GM12878 (cell line): Measurements from ENCODE around the gene TBATA. TPM values are rescaled to one million over a fixed set of nuclear protein-coding genes. Genes with fewer than 3 reads are reported as not detected.

Source experiments
- ATF3 ChIP-seq: IDR thresholded peaks from 2 replicates; pipeline ENCODE4 v1.6.1; 2011; ENCODE audit warnings: low read depth, mild to moderate bottlenecking, low read length, moderate library complexity, borderline replicate concordance; ENCODE audit errors: extremely low read depth
- CBX5 ChIP-seq: sonication (generic); IDR thresholded peaks from 2 replicates; pipeline ENCODE4 v1.6.1; 2016; ENCODE audit warnings: low read depth, moderate library complexity, mild to moderate bottlenecking, inconsistent platforms
- CHD4 ChIP-seq: fragments of 200-600 bp; sonication (generic); IDR thresholded peaks from 2 replicates; pipeline ENCODE4 v1.6.1; 2016; ENCODE audit warnings: mild to moderate bottlenecking
- DPF2 ChIP-seq: fragments of 450-650 bp; IDR thresholded peaks from 2 replicates; pipeline ENCODE4 v1.6.1; 2017; ENCODE audit warnings: mild to moderate bottlenecking
- EZH2 ChIP-seq: IDR thresholded peaks from 2 replicates; pipeline ENCODE4 v1.6.1; 2012; ENCODE audit warnings: low read depth, mild to moderate bottlenecking, control low read depth, inconsistent platforms, low read length, borderline replicate concordance; ENCODE audit not compliant: control insufficient read depth
- FOS ChIP-seq: IDR thresholded peaks from 3 replicates; pipeline ENCODE4 v1.6.1; 2011; ENCODE audit warnings: borderline replicate concordance; ENCODE audit not compliant: insufficient read length; ENCODE audit errors: extremely low read depth
- GATAD2B ChIP-seq: fragments of 450-650 bp; conservative IDR thresholded peaks from 2 replicates; pipeline ENCODE4 v1.6.1; 2017; ENCODE audit warnings: low read depth, mild to moderate bottlenecking, moderate library complexity
- MTA2 ChIP-seq: fragments of 450-650 bp; IDR thresholded peaks from 2 replicates; pipeline ENCODE4 v1.6.1; 2016; ENCODE audit warnings: low read depth, mild to moderate bottlenecking, moderate library complexity
- NKRF ChIP-seq: fragments of 450-650 bp; conservative IDR thresholded peaks from 2 replicates; pipeline ENCODE4 v1.6.1; 2017; ENCODE audit warnings: mild to moderate bottlenecking, moderate library complexity
- REST ChIP-seq: IDR thresholded peaks from 2 replicates; pipeline ENCODE4 v1.6.1; 2012; ENCODE audit warnings: mild to moderate bottlenecking, low read depth, low read length
- RUNX3 ChIP-seq: IDR thresholded peaks from 2 replicates; pipeline ENCODE4 v1.6.1; 2012; ENCODE audit warnings: low read length, inconsistent platforms
- SMAD5 ChIP-seq: IDR thresholded peaks from 2 replicates; pipeline ENCODE4 v1.6.1; 2016; ENCODE audit warnings: antibody characterized with exemption, low read depth
- SREBF2 ChIP-seq: IDR thresholded peaks from 2 replicates; pipeline ENCODE4 v1.6.1; 2012; ENCODE audit warnings: mild to moderate bottlenecking, low read length
- ZBED1 ChIP-seq: IDR thresholded peaks from 2 replicates; pipeline ENCODE4 v1.6.1; 2016; ENCODE audit warnings: borderline replicate concordance
- ZNF384 ChIP-seq: IDR thresholded peaks from 2 replicates; pipeline ENCODE4 v1.6.1; 2012; ENCODE audit warnings: low read depth, mild to moderate bottlenecking, low read length, improper control_type of control experiment, borderline replicate concordance
- polyA plus RNA-seq, 11 experiments: library from polyadenylated mRNA; depleted of rRNA in 4 of 11; unstranded in 6 of 11; stranded (reverse) in 5 of 11; fragments of >200 nt; fragmentation: Nextera tagmentation in 4 of 11; fragmentation: Illumina TruSeq in 1 of 11; extraction: Ambion mirVana in 4 of 11; extraction: Trizol in 1 of 11; gene quantifications; 1 replicate in 1 of 11; 2 replicates in 10 of 11; pipeline versions ENCODE4 v1.2.1 to v1.2.3, GENCODE V29; 2011 to 2016; ENCODE audit warnings: inconsistent platforms in 2 of 11, missing spikeins in 2 of 11, low read depth in 1 of 11
- total RNA-seq, 4 experiments: library from RNA; depleted of rRNA in 3 of 4; stranded (reverse); fragments of >200 nt in 3 of 4; fragmentation: Illumina TruSeq in 1 of 4; extraction: Trizol in 1 of 4; gene quantifications; 2 replicates each; pipeline versions ENCODE4 v1.2.1 to v1.2.3, GENCODE V29; 2013 to 2021
- TF ChIP-seq, protein P1 (sequence below): fragments of 450-650 bp; formaldehyde crosslinking; IDR thresholded peaks from 2 replicates; pipeline ENCODE4 v1.4.0; 2022; ENCODE audit warnings: mild to moderate bottlenecking, moderate library complexity
- TF ChIP-seq, protein P2 (sequence below): fragments of 450-650 bp; IDR thresholded peaks from 2 replicates; pipeline ENCODE4 v1.6.1; 2016; ENCODE audit warnings: mild to moderate bottlenecking
- TF ChIP-seq, protein P3 (sequence below): IDR thresholded peaks from 2 replicates; pipeline ENCODE4 v1.6.1; 2011; ENCODE audit warnings: low read depth, low read length, improper control_type of control experiment, borderline replicate concordance

The TBATA gene
- total and polyA plus RNA-seq, 10 of the 15 experiments (the other 5 are each of a cell fraction or from before 2014, with no cell fraction given) = not detected

DNA sequence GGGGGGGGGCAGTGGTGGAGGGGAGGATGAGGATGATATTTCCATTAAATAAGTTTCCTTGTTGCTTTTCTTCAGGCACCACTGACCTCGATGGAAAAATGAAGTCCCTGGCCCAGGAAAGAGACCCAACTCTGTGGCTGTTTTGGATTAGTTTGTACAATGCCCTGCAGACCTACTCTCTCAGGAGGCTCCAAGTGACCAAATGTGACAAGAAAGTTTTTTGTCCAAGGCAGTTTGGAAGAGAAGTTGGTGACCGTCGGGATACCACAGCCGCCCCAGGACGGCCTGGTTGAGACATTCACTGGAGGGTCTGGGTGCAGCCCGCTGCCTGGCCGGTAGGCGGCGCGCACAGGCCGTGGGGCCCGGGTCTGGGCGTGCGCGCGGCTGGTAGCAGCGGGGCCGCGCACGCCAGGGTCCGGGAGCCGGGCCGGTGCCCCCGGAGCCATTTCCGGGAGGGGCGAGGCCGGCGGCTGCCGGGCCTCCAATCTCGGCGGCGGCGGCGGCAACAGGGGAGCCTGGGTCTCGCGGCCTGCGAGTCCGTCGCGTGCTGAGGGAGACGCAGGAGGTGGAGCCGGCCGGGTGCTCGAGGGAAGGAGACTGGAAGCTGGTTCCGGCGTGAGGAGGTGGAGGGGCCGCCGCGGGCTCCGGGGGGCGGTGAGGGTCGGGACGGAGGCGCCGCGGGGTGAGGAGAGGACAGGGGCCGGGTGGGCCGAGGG is 30.5 kb upstream of the TBATA start, which contains the start of gene SGPL1 (continued):
- TF ChIP-seq, protein P1, sequence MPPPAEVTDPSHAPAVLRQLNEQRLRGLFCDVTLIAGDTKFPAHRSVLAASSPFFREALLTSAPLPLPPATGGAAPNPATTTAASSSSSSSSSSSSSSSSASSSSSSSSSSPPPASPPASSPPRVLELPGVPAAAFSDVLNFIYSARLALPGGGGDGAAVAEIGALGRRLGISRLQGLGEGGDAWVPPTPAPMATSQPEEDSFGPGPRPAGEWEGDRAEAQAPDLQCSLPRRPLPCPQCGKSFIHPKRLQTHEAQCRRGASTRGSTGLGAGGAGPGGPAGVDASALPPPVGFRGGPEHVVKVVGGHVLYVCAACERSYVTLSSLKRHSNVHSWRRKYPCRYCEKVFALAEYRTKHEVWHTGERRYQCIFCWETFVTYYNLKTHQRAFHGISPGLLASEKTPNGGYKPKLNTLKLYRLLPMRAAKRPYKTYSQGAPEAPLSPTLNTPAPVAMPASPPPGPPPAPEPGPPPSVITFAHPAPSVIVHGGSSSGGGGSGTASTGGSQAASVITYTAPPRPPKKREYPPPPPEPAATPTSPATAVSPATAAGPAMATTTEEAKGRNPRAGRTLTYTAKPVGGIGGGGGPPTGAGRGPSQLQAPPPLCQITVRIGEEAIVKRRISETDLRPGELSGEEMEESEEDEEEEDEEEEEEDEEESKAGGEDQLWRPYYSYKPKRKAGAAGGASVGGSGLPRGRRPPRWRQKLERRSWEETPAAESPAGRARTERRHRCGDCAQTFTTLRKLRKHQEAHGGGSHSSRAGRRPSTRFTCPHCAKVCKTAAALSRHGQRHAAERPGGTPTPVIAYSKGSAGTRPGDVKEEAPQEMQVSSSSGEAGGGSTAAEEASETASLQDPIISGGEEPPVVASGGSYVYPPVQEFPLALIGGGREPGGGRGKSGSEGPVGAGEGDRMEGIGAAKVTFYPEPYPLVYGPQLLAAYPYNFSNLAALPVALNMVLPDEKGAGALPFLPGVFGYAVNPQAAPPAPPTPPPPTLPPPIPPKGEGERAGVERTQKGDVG = no peak
- no peak for TF ChIP-seq REST
- TF ChIP-seq FOS = no peak
- no peak for TF ChIP-seq ZNF384
- TF ChIP-seq ATF3 = no peak
- no peak for TF ChIP-seq RUNX3
- TF ChIP-seq, protein P2, sequence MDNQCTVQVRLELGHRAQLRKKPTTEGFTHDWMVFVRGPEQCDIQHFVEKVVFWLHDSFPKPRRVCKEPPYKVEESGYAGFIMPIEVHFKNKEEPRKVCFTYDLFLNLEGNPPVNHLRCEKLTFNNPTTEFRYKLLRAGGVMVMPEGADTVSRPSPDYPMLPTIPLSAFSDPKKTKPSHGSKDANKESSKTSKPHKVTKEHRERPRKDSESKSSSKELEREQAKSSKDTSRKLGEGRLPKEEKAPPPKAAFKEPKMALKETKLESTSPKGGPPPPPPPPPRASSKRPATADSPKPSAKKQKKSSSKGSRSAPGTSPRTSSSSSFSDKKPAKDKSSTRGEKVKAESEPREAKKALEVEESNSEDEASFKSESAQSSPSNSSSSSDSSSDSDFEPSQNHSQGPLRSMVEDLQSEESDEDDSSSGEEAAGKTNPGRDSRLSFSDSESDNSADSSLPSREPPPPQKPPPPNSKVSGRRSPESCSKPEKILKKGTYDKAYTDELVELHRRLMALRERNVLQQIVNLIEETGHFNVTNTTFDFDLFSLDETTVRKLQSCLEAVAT = no peak
- TF ChIP-seq GATAD2B = peak; percentile 85
- TF ChIP-seq, protein P3, sequence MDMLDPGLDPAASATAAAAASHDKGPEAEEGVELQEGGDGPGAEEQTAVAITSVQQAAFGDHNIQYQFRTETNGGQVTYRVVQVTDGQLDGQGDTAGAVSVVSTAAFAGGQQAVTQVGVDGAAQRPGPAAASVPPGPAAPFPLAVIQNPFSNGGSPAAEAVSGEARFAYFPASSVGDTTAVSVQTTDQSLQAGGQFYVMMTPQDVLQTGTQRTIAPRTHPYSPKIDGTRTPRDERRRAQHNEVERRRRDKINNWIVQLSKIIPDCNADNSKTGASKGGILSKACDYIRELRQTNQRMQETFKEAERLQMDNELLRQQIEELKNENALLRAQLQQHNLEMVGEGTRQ = no peak
- no peak for TF ChIP-seq MTA2
- no peak for TF ChIP-seq CBX5
- peak; percentile 70 for TF ChIP-seq DPF2
- no peak for TF ChIP-seq CHD4
- no peak for TF ChIP-seq EZH2
- peak; percentile 50 for TF ChIP-seq NKRF
- no peak for TF ChIP-seq SREBF2
- TF ChIP-seq SMAD5 = no peak
- TF ChIP-seq ZBED1 = no peak
